Erythroblast (primary cell): ENCODE results near the gene WDR36.

Source experiments
- DNase-seq, 2 experiments: peaks; one replicate each; lab custom pipeline; 2025; lab: John Stamatoyannopoulos, UW
- GATA1 ChIP-seq: IDR thresholded peaks from 2 replicates; pipeline ENCODE4 v1.6.1; 2011; ENCODE audit warnings: low read depth, mild to moderate bottlenecking, control low read depth, low read length, moderate library complexity
- POLR2A ChIP-seq: IDR thresholded peaks from 2 replicates; pipeline ENCODE4 v1.6.1; 2011; ENCODE audit warnings: mild to moderate bottlenecking, low read length

WDR36 gene

DNA sequence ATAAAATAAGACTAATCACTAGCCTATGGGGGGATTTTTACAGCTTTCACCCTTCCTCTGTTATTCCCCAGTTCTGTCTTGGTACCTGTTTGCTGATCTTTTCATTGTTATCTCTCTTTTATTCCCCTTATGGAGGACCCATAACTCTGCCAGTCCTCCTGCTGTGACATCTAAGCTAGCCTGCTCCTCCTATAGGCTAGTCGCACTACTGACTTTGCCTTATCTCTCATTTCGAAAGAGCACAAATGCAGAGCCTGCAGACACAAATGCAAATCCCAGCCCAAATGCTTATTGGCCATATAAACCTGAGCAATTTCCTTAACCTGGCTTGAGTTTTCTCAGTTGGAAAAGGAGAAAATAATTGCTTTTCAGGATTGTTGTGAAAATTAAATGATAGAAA is 72.9 kb downstream of the WDR36 start:
- no peak for DNase-seq
- TF ChIP-seq GATA1: no peak
- TF ChIP-seq POLR2A: no peak

DNA sequence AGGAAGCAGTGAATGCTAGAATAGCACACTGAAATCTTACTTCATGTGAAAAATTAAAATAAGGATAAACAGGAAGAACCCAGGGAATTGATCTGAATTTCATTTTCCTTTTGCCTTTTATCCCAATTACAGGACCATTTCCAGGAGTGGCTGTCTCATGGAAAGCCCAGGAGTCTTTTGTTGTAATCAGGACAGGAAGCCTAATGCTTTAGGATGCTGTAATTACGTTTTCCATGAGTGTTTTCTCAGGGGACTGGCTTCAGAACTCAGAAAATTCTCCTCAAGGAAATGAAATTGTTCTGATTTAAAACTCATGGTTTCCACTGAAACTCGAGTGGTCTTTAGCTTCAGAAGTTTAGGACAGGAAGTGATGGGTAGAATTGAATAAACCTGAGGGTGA is 75.4 kb downstream of the WDR36 start:
- no peak for TF ChIP-seq GATA1
- no peak for TF ChIP-seq POLR2A
- no peak for DNase-seq

DNA sequence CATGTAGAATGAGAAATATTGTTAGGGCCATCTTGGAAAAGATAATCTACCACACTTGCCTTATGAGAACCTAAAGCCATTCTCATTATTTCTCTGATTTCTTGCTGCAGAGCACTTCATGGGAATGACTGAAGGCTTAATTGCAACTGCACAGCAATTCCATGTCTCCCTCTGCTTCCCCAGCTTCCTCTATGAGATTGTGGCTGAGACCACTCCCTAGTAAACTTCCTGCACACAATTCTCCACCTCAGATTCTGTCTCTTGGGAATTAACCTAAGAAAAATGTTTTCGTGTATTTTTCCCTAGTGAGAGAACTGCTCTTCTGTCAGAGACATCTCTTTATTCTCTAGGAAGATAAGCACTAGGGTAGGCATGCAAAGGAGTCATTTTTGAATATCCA is 76.5 kb downstream of the WDR36 start:
- no peak for DNase-seq

GRCh38 chr5:111169269-111169668 is 77.1 kb downstream of the WDR36 start:
- DNase-seq: no peak
- TF ChIP-seq GATA1: no peak
- TF ChIP-seq POLR2A: no peak

More for the DNA sequence above, 76.5 kb downstream of the WDR36 start:
- TF ChIP-seq GATA1 (no peak), POLR2A (no peak)

DNA sequence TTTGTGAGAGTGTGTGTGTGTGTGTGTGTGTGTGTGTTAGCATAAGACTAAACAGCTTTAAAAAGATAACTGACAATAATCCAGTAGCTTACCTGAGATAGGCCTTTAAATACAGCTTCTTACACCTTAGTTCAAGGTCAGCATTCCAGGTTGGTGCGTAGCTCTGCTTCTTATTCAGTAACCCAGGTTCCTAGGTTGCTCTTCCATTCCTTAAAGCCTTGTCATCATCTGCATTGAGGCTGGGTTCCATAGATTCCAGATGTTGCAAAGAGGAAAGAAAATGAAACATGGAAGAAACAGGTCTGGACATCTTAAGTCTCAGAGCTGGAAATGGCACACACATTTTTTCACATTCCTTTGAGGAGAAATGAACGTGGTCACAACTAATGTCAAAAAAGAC is 78.1 kb downstream of the WDR36 start:
- TF ChIP-seq POLR2A (no peak), GATA1 (no peak)
- no peak for DNase-seq

DNA sequence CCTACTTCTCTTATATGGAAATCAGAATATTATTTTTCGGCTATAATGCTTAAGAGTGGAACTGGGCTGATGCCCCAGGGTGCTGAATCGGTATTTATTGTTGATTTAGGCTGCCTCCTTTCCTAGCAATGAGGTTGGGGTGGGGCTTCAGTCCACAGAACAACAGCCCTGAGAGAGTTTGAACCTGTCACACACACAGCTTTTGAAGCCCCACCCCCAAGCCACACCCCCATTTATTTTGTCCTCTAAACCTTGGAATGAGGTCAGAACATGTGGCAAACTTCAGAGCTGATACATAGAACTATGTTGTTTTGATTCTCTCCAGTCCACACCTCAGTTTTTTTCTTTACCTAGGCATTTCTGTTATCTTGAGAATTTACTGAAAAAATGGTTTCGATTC is 80.4 kb downstream of the WDR36 start:
- TF ChIP-seq POLR2A: no peak
- TF ChIP-seq GATA1: no peak
- DNase-seq: no peak

DNA sequence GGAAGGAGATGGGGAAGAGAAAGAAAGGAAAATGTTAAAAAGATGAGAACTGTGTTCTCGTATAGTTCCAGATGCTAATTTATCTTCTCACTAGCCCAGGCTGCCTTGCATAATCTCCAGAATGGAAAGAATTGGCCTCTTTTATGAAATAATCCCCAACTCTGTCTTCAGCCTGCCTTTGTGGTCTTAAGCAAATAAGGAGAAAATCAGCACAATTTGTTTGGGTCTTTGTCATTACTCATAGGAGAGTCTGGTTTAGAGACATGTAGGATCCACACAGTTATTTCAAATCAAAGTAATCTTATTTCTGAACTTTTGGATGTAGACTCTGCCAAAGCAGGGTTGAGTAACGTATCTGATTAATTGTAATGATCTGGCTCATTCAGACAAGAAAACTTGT is 81.3 kb downstream of the WDR36 start:
- DNase-seq: no peak
- TF ChIP-seq POLR2A: no peak
- TF ChIP-seq GATA1: no peak
